Loucy (cell line): ENCODE data around the gene ZDHHC11.

Experiments used
- EZH2phosphoT487 ChIP-seq: fragments of 200-600 bp; IDR thresholded peaks from 2 replicates; pipeline ENCODE4 v1.6.1; 2018; ENCODE audit warnings: antibody characterized with exemption, mild to moderate bottlenecking, moderate library complexity, borderline replicate concordance
- TF ChIP-seq, protein P1 (sequence below): fragments of 200-600 bp; sonication (generic); conservative IDR thresholded peaks from 2 replicates; pipeline ENCODE4 v1.5.1; 2014; ENCODE audit warnings: mild to moderate bottlenecking, antibody characterized with exemption, low read length

DNA sequence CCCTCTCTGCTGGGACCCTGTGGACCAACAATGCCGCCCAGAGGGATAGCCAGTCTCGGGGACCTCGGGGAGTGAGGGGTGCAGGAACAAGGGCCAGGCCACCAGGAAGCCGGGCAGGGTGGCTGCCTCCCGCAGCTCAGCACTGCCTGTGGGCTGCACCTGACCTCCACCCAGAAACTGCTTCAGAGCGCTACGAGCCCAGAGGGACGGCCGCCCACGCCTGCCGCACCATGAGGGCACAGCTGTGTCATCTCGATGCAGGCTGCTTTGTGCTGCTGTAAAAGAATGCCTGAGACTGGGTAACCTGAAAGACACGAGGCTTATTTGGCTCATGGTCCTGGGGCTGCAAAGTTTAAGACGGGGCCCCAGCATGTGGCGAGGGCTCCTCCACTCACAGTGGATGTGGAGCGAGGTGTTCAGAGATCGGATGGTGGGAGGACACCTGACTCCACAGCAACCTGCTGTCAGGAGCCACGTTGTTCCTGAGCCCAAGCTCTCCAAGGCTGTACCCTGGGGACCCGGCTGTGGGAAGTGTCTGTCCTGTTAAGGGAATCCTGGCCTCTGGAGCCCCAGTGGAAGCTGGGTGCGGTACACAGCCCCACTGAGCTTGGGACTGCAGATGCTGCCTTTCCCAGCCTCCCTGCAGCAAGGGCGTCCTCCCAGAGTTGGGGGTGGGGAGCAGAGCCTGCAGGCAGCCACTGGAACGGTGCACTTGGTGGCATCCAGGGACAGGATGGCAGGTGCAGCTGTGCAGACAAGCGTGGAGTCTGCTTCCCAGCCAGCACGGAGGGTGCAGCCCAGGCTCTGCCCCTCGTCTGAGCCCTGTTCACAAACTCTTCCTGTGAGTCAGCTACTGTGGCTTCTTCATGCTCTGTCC, 11.8 kb upstream of the ZDHHC11 start:
- TF ChIP-seq, protein P1, sequence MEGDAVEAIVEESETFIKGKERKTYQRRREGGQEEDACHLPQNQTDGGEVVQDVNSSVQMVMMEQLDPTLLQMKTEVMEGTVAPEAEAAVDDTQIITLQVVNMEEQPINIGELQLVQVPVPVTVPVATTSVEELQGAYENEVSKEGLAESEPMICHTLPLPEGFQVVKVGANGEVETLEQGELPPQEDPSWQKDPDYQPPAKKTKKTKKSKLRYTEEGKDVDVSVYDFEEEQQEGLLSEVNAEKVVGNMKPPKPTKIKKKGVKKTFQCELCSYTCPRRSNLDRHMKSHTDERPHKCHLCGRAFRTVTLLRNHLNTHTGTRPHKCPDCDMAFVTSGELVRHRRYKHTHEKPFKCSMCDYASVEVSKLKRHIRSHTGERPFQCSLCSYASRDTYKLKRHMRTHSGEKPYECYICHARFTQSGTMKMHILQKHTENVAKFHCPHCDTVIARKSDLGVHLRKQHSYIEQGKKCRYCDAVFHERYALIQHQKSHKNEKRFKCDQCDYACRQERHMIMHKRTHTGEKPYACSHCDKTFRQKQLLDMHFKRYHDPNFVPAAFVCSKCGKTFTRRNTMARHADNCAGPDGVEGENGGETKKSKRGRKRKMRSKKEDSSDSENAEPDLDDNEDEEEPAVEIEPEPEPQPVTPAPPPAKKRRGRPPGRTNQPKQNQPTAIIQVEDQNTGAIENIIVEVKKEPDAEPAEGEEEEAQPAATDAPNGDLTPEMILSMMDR, result no peak
- TF ChIP-seq EZH2phosphoT487, result no peak
